GM21619 (cell line): ENCODE data around the gene COQ3.

ENCODE experiments used
- ATAC-seq: cut with Tn5 transposase; IDR thresholded peaks from one replicate; pipeline ENCODE4 v1.9.1; 2021; ENCODE audit not compliant: unreplicated experiment

Gene COQ3

DNA sequence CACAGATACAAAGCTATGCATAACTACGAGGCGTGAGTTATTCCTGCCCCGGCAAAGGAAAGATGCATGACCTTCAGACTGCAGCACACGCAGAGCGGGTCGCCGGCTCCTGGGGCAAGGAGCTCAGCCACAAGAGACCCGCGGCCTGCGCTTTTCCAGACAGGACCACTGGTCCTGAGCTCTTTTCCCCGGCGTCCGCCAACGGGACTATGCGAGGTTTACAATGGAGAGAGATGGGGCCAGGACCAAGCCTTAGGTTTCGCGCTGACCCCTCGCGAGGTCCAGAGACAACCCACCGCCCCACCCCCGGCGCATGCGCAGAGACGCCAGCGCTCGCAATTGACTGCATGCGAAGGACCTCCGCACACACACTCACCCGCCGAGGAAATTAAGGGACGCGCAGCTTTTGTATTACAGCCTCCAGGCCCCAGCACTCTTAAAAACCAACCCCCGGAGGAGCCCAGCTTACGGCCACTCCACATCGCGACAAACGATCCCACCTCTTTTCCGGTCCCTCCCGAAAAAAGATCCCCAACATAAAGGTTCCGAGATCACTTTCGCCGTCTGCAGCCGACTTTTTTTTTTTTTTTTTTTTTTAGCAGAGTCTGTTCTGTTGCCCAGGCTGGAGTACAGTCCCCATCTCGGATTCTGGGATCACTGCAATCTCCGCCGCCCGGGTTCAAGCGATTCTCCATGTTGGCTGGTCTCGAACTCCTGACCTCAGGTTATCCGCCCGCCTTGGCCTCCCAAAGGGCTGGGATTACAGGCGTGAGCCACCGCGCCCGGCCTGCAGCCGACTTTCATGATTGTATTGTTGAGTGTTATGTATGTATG lies at the start of gene COQ3:
COQ3 (minus strand) TSS at position 498 of the 834 bp plus-strand sequence; CDS start at position 482, 16 bp downstream.
- ATAC-seq = peak; percentile 71

- ATAC-seq = peak; percentile 94
These were observed 40.9 kb upstream of the COQ3 start for GRCh38 chr6:99434702-99435530.

GRCh38 chr6:99432877-99433276 lies 38.9 kb upstream of the COQ3 start:
- no peak for ATAC-seq

DNA sequence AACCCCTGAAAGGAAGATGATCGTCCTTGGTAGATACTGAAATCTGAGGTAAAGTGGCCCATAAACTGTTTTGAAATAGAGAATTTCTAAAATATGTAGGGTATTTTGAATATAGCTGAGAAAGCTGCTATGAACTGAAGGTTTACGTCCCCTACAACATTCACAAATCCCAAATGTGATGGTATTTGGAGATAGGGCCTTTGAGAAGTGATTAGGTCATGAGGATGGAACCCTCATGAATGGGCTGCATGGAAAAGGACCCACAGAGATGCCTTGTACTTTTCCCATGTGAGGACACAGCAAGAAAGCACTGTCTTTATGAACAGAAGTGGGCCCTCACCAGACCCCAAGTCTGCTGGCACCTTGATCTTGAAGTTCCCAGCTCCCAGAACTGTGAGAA lies 37.9 kb upstream of the COQ3 start:
- ATAC-seq = no peak

DNA sequence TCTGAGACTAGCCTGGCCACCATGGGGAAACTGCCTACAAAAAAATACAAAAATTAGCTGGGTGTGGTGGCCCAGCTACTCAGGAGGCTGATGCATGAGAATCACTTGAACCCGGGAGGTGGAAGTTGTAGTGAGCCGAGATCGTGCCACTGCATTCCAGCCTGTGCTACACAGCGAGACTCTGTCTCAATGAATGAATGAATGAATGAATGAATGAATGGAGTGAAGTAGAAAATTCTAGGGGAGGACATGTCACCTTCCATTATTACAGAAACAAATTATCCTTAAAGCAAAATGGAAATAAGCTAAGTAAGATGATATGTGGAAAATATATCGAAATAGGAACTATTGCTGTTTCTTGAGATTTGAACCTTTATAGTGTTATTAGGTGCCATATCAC lies 34.0 kb upstream of the COQ3 start:
- no peak for ATAC-seq

DNA sequence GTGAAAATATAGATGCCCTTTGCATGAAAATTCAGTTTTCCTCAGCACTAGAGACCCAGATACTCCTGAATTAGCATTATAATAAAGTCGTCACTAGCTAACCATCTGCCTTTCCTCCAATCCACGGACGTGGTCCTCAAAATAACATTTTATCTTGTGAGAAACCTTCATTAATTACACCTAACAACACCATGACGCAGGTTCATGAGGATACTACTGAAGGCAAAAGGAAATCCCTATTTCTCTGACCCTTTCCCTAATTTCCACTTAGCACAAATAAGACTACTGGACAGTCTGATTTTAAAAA lies 32.4 kb upstream of the COQ3 start:
- no peak for ATAC-seq

DNA sequence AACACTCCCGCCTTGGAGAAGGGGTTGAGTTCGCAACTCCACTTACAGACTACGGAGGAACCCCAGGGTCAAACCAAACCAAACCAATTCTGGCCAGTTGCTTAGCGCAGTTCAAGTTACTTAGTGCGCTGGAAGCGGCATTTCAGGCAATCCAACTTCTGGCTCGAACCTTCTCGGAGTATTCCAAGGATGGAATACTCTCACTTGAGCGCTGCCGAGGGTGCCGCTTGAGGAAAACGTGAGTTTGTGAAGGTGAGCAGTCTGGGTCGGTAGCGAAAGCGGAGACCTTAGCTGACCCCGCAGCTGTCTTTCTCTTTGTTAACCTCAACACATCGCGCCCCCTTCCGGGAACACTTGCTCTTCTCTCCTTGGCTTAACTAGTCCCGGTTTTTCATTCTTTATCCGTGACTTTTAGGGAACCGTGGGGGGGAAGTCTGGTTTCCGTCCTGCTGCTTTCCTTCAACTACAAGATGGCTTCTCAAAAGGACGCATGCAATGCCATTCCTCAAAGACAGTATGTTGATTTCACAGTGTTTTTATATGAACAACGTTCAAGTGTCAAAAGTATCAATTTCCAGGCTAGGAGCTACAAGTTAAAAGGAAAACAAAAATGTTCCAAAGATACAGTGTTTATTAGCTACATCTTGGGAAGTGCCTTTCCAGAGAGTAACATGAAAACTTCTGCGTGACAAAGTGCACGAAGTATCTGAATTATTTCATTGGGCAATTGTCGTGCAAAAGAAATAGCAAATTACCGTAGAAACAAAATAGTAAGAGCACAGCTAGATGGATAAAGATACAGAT lies 31.9 kb upstream of the COQ3 start:
- ATAC-seq = peak; percentile 49

GRCh38 chr6:99424761-99425646 lies 31.0 kb upstream of the COQ3 start, which contains the start of gene PNISR:
TSS of gene PNISR (minus strand) at chr6:99425308. CDS start at chr6:99414659, 10,649 bp downstream.
- ATAC-seq = peak; percentile 84

GRCh38 chr6:99424022-99424421 lies 30.0 kb upstream of the COQ3 start:
- no peak for ATAC-seq

- ATAC-seq = no peak
These were observed 28.9 kb upstream of the COQ3 start for GRCh38 chr6:99422912-99423311.

DNA sequence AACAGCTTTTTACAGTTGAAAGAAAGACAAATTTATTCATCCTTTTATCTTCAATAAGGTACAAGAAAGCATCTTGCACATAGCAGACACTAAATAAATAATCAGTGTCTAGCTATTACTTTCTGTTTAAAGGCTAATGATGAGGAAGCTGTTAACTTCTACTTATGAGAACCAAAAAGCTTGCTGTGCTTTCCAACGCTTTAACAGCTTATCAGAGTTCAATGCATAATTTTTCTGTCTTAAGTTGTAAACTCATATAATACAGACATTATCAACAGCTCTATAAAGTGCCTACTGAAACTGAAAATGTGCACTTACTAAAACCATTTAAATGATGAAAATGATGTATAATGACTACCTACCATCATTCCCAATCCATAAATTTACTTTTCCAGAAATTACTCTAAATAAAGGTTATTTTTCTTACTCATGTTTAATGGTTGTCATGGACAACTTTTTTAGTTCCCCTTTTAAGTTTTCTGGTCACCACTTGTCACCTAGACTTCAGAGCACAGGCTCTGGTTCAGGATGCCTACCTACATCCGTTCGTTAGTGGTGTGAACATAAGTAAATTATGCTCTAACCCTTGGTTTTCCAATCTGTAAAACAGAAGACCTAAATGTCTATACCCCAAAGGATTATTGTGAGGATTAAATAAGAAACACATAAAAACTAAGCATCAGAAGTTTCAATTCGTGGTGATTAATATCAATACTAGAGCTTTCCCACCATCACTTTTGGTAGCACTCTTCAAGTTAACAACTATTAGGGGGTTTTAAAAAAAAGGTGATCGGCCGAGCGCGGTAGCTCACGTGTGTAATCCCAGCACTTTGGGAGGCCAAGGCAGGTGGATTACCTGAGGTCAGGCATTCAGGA lies 23.1 kb upstream of the COQ3 start:
- ATAC-seq = peak; percentile 81

DNA sequence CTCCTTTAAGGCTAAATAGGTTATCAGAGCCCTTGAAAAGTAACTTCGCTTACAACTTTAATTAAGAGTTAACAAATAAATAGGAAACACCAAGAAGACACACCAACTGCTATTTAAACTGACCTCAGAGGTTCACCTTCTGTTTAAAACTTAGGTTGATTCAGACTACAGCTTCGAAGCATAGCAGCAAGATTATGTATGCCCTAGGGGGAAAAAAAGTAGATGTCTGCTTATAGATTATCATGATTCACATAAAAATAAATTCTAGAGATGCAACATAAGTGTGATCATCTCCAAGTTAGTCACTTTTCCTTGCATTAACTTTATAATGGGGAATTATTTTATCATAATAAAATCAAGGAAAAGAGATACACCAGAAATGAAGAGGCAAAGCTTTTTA lies 22.2 kb upstream of the COQ3 start:
- no peak for ATAC-seq

DNA sequence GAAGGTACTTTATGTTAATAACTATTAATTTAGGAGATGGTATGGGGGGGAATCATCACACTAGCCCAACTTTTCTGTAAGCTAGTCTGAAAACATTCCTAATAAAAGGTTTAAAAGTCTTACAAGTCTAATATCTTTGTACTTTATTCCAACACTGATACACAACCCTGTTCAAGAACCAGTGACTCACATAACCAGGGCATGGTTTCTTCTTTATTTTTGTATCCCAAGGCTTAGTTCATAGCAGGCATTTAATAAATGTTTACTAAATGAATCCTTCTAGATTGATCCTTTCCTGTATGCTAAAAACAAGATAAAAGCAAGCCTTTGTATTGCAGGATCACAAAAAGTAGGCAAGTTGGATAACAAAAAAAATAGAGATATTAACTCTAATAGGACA lies 21.5 kb upstream of the COQ3 start:
- ATAC-seq = no peak

GRCh38 chr6:99412065-99412464 lies 18.1 kb upstream of the COQ3 start:
- ATAC-seq = no peak

DNA sequence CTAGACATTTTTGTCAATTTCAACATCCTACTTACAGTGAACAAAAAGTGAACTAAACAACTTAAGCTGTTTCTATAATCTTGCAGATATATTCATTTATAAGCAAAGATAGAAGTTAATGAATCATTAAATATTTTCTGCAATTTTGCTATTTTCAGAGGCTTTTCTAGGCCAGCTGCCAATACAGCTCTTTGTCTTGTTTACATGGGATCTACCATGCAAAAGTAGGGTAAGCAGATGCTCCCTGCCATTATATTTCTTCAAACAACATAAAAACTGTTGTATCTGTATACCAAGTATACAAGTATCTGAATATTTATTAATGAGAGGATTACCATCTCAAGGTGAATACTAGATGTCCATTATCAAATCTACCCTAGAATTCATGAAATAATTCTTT lies 15.7 kb upstream of the COQ3 start:
- ATAC-seq = no peak

GRCh38 chr6:99407076-99407475 lies 13.1 kb upstream of the COQ3 start:
- ATAC-seq = no peak

- no peak for ATAC-seq
These were observed 8.5 kb upstream of the COQ3 start for GRCh38 chr6:99402448-99402847.

DNA sequence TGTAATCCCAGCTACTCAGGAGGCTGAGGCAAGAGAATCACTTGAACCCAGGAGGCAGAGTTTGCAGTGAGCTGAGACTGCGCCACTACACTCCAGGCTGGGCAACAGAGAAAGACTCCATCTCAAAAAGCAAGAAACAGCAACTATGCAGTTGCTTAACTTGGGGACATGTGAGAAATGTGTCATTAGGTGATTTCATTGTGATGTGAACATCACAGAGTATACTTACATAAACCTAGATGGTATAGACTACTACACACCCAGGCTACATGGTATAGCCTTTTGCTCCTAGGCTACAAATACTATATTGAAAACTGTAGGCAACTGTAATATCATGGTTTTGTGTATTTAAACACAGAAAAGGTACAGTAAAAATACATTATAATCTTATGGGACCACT lies 3.3 kb upstream of the COQ3 start:
- ATAC-seq = no peak

DNA sequence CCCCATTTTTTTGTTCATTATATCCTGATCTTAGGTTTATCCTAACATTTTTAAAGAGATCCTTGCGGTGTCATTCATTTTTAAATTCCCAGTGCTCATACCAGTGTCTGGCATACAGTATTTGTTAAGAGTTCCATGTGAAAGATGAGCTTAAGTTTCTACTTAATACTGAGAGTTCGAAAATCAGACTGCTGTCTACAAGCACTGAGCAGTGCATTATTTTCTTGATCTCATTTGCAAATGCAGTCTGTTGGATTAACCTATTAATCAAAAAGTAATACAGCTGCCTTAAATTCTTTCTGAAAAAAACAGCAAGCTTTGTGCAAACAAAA lies 663 bp downstream of the COQ3 start:
- peak; percentile 23 for ATAC-seq

- no peak for ATAC-seq
These were observed 3.1 kb downstream of the COQ3 start for GRCh38 chr6:99390896-99391295.
